B cell (primary cell): ENCODE measurements around the gene TRIM65. TPM values are rescaled to one million over a fixed set of nuclear protein-coding genes. Genes with fewer than 3 reads are reported as not detected.

ENCODE experiments used
- ATAC-seq: fragments of 200-7000 bp; cut with Tn5 transposase; one replicate; pipeline ENCODE4 v1.10.0; 2021; ENCODE audit warnings: low read depth, mild to moderate bottlenecking, moderate number of reproducible peaks, moderate library complexity
- CTCF ChIA-PET: fragments of 350-600 bp; sonication (Branson Sonifier 250); formaldehyde crosslinking; loops from one replicate; lab custom pipeline; 2021; ENCODE audit warnings: antibody characterized with exemption, inconsistent platforms; lab: Charles Lee
- POLR2A ChIA-PET: fragments of 350-600 bp; sonication (Branson Sonifier 250); formaldehyde crosslinking; loops from one replicate; lab custom pipeline; 2021; ENCODE audit warnings: antibody characterized with exemption; lab: Charles Lee
- DNase-seq: peaks from one replicate; pipeline ENCODE4 v3.0.0; 2013
- H2AFZ ChIP-seq: 2 replicates; pipeline ENCODE4 v1.6.1; 2012; ENCODE audit warnings: mild to moderate bottlenecking, low read depth, low read length; ENCODE audit not compliant: insufficient read depth, poor library complexity, severe bottlenecking
- H3K27ac ChIP-seq, 2 donors: 1 replicate in 1 of 2; 2 replicates in 1 of 2; pipeline ENCODE4 v1.5.1; 2012 to 2013; ENCODE audit warnings: low read length in 2 of 2, mild to moderate bottlenecking in 2 of 2, moderate library complexity in 1 of 2
- H3K27me3 ChIP-seq, 4 experiments: fragments of 200-600 bp in 1 of 4; sonication (generic) in 1 of 4; replicated peaks in 1 of 4; 1 replicate in 2 of 4; 2 replicates in 2 of 4; pipeline versions ENCODE4 v1.6.1 to v1.7.0; 2013 to 2016; ENCODE audit warnings: low read length in 3 of 4, mild to moderate bottlenecking in 2 of 4, mixed read lengths in 1 of 4, moderate library complexity in 1 of 4; ENCODE audit not compliant: insufficient read depth in 4 of 4, control insufficient read depth in 3 of 4; ENCODE audit errors: control extremely low read depth in 1 of 4
- H3K36me3 ChIP-seq, 2 experiments: replicated peaks in 1 of 2; 1 replicate in 1 of 2; 2 replicates in 1 of 2; pipeline versions ENCODE4 v1.6.1 to v1.7.1; 2013; ENCODE audit warnings: low read length in 1 of 2; ENCODE audit not compliant: insufficient read depth in 2 of 2, control insufficient read depth in 1 of 2; ENCODE audit errors: control extremely low read depth in 1 of 2, extremely low read depth in 1 of 2
- H3K4me1 ChIP-seq, 2 donors: fragments of 200-600 bp in 1 of 2; sonication (generic) in 1 of 2; 1 replicate in 1 of 2; 2 replicates in 1 of 2; pipeline versions ENCODE4 v1.5.1 to v1.6.1; 2013 to 2017; ENCODE audit warnings: low read length in 2 of 2; ENCODE audit not compliant: control insufficient read depth in 2 of 2, insufficient read depth in 2 of 2
- H3K4me2 ChIP-seq: replicated peaks from 2 replicates; pipeline ENCODE3; 2012; ENCODE audit warnings: mild to moderate bottlenecking, low read depth, low read length; ENCODE audit not compliant: poor library complexity, severe bottlenecking
- H3K4me3 ChIP-seq, 5 experiments: fragments of 200-600 bp in 1 of 5; sonication (generic) in 1 of 5; 1 replicate in 3 of 5; 2 replicates in 2 of 5; pipeline versions ENCODE4 v1.5.1 to v1.7.0; 2011 to 2016; ENCODE audit warnings: low read length in 4 of 5, mild to moderate bottlenecking in 4 of 5, low read depth in 2 of 5, control low read depth in 1 of 5, moderate library complexity in 1 of 5; ENCODE audit not compliant: insufficient read depth in 1 of 5; ENCODE audit errors: control extremely low read depth in 1 of 5, extremely low read depth in 1 of 5
- H3K79me2 ChIP-seq: fragments of 200-600 bp; sonication (generic); one replicate; pipeline ENCODE4 v1.6.0; 2016; ENCODE audit warnings: low read length; ENCODE audit not compliant: control insufficient read depth, insufficient read depth
- H3K9ac ChIP-seq: fragments of 200-600 bp; sonication (generic); 2 replicates; pipeline ENCODE4 v1.6.1; 2017; ENCODE audit warnings: mild to moderate bottlenecking, low read length, moderate library complexity
- H3K9me3 ChIP-seq, 3 donors: one replicate each; pipeline versions ENCODE4 v1.6.1 to v1.7.1; 2013; ENCODE audit warnings: low read length in 2 of 3; ENCODE audit not compliant: control insufficient read depth in 2 of 3, insufficient read depth in 1 of 3; ENCODE audit errors: control extremely low read depth in 1 of 3
- H4K20me1 ChIP-seq: 2 replicates; pipeline ENCODE4 v1.6.0; 2012; ENCODE audit warnings: mild to moderate bottlenecking, low read length; ENCODE audit not compliant: insufficient read depth, control insufficient read depth, poor library complexity, severe bottlenecking
- H3K27ac Mint-ChIP-seq: one replicate; pipeline ENCODE4 v1.8.0; 2021; ENCODE audit warnings: mixed read lengths
- H3K27me3 Mint-ChIP-seq: one replicate; pipeline ENCODE4 v1.8.0; 2021; ENCODE audit warnings: mixed read lengths
- H3K4me1 Mint-ChIP-seq: one replicate; pipeline ENCODE4 v1.8.0; 2021; ENCODE audit warnings: mixed read lengths
- H3K4me3 Mint-ChIP-seq: one replicate; pipeline ENCODE4 v1.8.0; 2021; ENCODE audit warnings: mixed read lengths
- H3K9me3 Mint-ChIP-seq: one replicate; pipeline ENCODE4 v1.8.0; 2022; ENCODE audit warnings: mixed read lengths; ENCODE audit not compliant: insufficient read depth
- EZH2 ChIP-seq: IDR thresholded peaks from 2 replicates; pipeline ENCODE4 v1.6.1; 2012; ENCODE audit warnings: borderline replicate concordance, low read depth, mild to moderate bottlenecking, moderate library complexity, low read length; ENCODE audit not compliant: insufficient read depth, poor library complexity, severe bottlenecking
- WGBS: methylation state at CpG from one replicate; pipeline ENCODE4 v1.1.5; 2013; ENCODE audit warnings: missing lambda C conversion rate; ENCODE audit not compliant: insufficient coverage; 5-methylcytosine and 5-hydroxymethylcytosine counted together
- intact Hi-C: fragments of 100-400 bp; cut with micrococcal nuclease; formaldehyde crosslinking; loops from one replicate; pipeline ENCODE4 v1.10.0; 2022
- polyA plus RNA-seq: library from polyadenylated mRNA; depleted of rRNA; stranded (reverse); fragments of >200 nt; gene quantifications from 2 replicates; pipeline ENCODE4 v1.2.3, GENCODE V29; 2012
- total RNA-seq, 2 donors: library from RNA; stranded (reverse); fragments of 120-200 nt in 1 of 2; gene quantifications; 1 replicate in 1 of 2; 2 replicates in 1 of 2; pipeline versions ENCODE4 v1.2.3 to v1.2.4, GENCODE V29; 2013 to 2022
- TF ChIP-seq, protein P1 (sequence below): fragments of 200-600 bp; IDR thresholded peaks from one replicate; pipeline ENCODE4 v1.8.0; 2022; ENCODE audit warnings: antibody characterized with exemption, mild to moderate bottlenecking

TRIM65 gene
- total and polyA plus RNA-seq, 2 donors (not counting 1 experiment from before 2014, with no cell fraction given): 16.8 to 40.7 TPM

GRCh38 chr17:75845058-75845711, 51.6 kb downstream of the TRIM65 start:
- Histone ChIP-seq H3K27ac (peak overlapping the region; percentile 92 to 93), H2AFZ (peak overlapping the region; percentile 17), H3K9me3 (no peaks in the 10 kb centered on the region), H3K4me2 (peak overlapping the region; percentile 99), H3K36me3 (peaks cover 2 to 57% of the 10 kb centered on the region in 2 experiments), H3K79me2 (peaks cover 46% of the 10 kb centered on the region), H3K4me1 (peaks cover 17 to 43% of the 10 kb centered on the region in 2 donors), H3K27me3 (no peaks in the 10 kb centered on the region), H3K9ac (peak overlapping the region; percentile 91), H4K20me1 (peaks cover 18% of the 10 kb centered on the region), H3K4me3 (peak overlapping the region in 4 of 5 experiments; percentile 72 to 86 (median 78))
- intact Hi-C loops: loop anchor here (1.0 to 10.0 kb wide), 4 partner anchors 10 to 160 kb away; partner anchors contain the start of genes CDK3, TRIM65, UNK and WBP2
- POLR2A ChIA-PET: interaction anchor here (0.5 to 4.5 kb wide), 10 partner anchors 10 to 644 kb away, joined by 3 to 82 read pairs (median 8); partner anchors contain the start of genes TRIM65, UNK and WBP2
- CTCF ChIA-PET: interaction anchor here (0.6 to 7.2 kb wide), 17 partner anchors 10 to 98 kb away, joined by 3 to 53 read pairs (median 8); partner anchors contain the start of genes GALK1, TRIM47, TRIM65 and WBP2
- TF ChIP-seq, protein P1, sequence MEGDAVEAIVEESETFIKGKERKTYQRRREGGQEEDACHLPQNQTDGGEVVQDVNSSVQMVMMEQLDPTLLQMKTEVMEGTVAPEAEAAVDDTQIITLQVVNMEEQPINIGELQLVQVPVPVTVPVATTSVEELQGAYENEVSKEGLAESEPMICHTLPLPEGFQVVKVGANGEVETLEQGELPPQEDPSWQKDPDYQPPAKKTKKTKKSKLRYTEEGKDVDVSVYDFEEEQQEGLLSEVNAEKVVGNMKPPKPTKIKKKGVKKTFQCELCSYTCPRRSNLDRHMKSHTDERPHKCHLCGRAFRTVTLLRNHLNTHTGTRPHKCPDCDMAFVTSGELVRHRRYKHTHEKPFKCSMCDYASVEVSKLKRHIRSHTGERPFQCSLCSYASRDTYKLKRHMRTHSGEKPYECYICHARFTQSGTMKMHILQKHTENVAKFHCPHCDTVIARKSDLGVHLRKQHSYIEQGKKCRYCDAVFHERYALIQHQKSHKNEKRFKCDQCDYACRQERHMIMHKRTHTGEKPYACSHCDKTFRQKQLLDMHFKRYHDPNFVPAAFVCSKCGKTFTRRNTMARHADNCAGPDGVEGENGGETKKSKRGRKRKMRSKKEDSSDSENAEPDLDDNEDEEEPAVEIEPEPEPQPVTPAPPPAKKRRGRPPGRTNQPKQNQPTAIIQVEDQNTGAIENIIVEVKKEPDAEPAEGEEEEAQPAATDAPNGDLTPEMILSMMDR: peak; percentile 83
- TF ChIP-seq EZH2: no peak
- peak; percentile 87 for ATAC-seq
- peaks cover 26% of the 10 kb centered on the region for H3K4me1 Mint-ChIP-seq
- H3K9me3 Mint-ChIP-seq: no peaks in the 10 kb centered on the region
- peak; percentile 86 for DNase-seq
- peak overlapping the region; percentile 94 for H3K4me3 Mint-ChIP-seq
- peak overlapping the region; percentile 97 for H3K27ac Mint-ChIP-seq
- H3K27me3 Mint-ChIP-seq: no peaks in the 10 kb centered on the region
- WGBS: 11% methylated on average over 19 of the region's 21 CpGs
